Left renal pelvis (tissue), 4 donors: Measurements from ENCODE around the gene LBH. TPM values are rescaled to one million over a fixed set of nuclear protein-coding genes. Genes with fewer than 3 reads are reported as not detected.

Experiments used
- DNase-seq, 4 donors: peaks; one replicate each; pipeline ENCODE4 v3.0.0-alpha.2; 2013; ENCODE audit warnings: low read depth in 4 of 4, low spot score in 3 of 4
- polyA plus RNA-seq, 4 donors: library from polyadenylated mRNA; unstranded; fragments of 120-200 nt; gene quantifications; one replicate each; pipeline ENCODE4 v1.2.1, GENCODE V29; 2013; ENCODE audit not compliant: insufficient read length in 4 of 4

LBH gene
- polyA plus RNA-seq, 4 donors, result 64.6 to 117 (median 104) TPM

DNA sequence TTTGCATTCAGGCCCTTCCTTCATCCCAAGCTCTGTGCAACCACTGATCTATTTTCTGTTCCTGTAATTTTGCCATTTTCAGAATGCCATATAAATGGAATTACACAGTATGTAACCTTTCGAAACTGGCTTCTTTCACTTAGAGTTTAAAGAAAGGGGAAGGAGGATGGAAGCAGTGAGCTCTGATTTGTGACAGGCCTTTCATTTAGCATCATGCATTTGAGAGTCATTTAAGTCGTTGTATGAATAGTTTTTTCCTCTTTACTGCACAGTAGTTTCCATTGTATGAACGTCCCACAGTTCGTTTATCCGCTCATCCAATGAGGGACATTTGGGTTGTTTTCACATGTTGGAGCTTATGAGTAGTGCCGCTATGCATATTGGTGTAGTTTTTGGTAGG, 67.0 kb downstream of the LBH start:
- no peak for DNase-seq

DNA sequence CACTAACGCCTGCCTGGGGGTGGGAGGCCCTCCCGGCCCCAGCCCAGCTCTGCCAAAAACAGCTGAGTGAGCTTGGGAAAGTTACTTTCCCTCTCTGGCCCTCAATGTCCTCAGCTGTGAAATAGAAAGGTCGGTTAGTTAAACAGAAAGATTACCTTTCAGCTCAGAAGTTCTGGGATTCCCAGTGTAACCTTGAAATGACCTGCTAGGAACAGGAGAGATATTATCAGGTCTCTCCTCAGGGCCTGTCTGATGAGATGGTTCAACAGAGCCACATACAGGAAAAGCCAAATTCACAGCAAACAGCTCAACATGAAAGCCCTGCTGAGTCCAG, 68.8 kb downstream of the LBH start:
- no peak for DNase-seq

DNA sequence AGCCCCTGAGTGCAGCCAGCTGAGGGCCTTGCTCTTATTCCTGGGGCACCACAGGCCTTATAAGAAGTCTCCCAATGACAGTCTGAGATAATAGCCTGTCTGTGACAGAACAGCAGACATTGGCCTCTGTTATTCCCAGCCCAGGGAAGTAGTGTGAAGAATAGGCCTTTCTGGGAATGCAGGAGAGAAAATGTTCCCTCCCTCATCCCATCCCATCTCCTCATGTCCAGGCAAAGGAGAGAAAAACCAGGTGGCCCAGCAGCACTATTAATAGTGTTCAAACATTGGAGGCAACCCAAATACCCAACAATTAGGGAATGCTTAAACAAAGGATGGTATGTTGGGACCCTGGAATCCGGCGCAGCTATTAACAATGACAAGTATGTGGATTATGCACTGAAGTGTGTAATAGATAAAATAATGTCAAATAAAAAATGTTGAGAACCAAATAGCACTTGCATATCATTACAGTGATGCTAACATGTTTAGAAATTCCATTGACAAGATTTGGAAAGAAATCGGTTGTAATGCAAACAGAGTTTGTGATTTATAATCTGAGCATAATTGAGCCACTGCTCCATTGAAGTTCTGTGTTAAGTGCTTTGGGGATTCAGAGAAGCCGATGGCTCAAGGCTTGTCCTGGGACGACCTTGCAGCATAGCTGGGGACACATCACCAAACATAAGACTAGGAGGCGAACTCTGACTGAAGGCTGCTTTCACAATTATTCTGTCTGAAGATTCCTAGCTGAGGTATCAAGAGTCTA, 69.3 kb downstream of the LBH start:
- DNase-seq, result no peak

DNA sequence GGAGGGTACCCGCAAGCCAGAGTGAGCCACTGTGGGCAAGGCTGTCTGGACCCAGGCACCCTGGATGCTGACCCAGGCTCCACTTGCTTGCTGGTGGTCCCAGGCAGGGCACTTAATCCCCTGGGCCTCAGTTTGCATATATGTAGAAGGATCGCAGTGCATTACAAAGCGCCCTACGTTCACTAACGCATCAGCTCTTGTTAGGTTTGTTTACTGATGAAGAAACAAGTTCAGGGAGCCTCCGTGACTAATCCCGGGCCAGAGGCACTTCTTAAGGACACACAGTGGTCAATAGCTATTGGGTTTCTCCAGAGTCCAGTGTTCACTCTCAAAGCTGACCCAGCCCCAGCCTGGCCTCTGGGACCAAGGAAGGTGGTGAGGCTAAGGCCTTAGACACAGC, 70.2 kb downstream of the LBH start:
- DNase-seq, result no peak

DNA sequence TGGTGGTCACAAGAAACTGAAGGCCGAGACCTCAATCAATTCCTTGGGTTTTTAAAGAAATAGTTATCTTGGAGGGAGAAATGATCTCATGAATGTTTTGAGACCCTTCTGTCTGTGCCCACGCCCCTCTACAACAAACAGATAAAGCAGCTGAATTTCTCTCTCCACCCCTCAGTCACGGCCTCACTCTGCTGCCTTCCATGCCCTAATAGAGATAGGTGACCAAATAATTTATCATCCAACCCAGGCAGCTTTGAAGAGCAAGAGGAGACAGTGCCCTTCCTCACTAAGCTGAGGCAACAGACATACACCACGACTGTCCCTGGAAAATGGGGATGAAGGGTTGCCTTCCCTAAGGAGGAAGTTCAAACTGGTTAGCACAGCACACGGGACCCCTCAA, 71.2 kb downstream of the LBH start:
- DNase-seq, result no peak

DNA sequence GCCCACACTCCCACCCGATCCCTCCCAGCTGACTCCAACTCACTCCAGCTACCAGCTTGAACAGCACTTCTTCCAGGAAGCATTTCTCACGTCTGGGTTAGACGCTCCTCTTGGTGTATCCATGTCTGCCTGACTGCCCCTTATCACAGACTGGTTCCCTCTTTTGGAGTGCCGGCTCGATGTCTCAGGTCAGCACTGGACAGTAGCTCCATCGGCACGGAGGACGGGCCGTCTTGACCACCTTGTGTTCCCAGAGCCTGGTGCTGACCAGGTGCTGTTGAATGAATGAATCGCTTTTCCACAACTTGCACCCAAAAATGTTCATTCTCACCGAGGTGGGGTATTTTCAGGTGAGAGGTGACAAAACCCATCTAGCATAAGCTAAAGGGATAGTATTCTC, 71.8 kb downstream of the LBH start:
- DNase-seq, result no peak

DNA sequence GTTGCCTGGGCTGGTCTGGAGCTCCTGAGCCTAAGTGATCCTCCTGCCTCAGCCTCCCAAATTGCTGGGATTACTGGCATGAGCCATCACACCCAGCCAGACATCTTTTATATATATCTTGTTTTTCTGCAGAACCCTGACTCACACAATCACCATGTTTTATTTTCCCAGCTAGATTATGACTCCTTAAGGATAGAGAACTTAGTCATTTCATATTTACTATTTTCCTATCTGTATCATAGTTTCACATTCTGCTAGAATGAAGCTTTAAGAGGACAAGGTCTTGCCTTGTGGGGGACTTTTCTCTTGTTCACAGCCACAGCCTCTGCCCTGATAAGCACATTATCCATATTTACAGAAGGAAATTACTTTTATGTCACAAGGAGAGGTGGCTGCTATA, 73.9 kb downstream of the LBH start:
- no peak for DNase-seq

DNA sequence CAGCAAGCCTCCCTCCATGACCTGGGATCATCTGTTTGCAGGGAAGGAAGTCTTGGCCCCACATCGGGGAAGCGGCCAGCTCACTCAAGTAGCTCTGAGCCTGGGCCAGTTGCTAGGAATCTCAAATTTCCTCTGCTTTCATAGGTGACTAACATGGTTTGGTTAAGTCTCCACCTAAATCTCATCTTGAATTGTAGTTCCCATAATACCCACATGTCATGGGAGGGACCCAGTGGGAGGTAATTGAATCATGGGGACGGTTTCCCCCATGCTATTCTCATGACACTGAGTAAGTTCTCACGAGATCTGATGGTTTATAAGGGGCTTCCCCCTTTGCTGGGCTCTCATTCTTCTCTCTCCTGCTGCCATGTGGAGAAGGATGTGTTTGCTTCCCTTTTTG, 75.2 kb downstream of the LBH start:
- DNase-seq, result no peak

DNA sequence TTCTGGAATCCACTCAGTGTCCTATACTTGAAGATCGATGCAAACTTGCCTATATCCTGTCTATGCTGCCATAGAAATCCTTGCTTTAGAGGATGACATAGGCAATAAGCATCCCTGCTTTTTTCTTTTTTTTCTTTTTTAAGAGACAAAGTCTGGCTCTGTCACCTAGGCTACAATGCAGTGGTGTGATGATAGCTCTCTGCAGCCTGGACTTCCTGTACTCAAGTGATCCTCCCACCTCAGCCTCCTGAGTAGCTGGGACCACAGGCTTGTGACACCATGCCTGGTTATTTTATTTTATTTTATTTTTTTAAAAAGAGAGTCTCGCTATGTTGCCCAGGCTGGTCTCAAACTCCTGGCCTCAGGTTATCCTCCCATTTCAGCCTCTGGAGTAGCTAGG, 76.9 kb downstream of the LBH start:
- DNase-seq, result no peak

Other genes with a start within 250 kb of the LBH start
- gene YPEL5, start 84.5 kb upstream of the LBH start, polyA plus RNA-seq, result 100 to 1,000 TPM; 102 to 134 (median 126) TPM
- 10 to 100 TPM; 11.2 to 23.1 (median 21.6) TPM for gene LCLAT1, start 215.7 kb downstream of the LBH start, polyA plus RNA-seq